ENCODE measurements around the gene NUP210L. TPM values are rescaled to one million over a fixed set of nuclear protein-coding genes. Genes with fewer than 3 reads are reported as not detected.

NUP210L gene
- total and polyA plus RNA-seq, 2 experiments from 2014 or later = 0.10 TPM; not detected in 1

DNA sequence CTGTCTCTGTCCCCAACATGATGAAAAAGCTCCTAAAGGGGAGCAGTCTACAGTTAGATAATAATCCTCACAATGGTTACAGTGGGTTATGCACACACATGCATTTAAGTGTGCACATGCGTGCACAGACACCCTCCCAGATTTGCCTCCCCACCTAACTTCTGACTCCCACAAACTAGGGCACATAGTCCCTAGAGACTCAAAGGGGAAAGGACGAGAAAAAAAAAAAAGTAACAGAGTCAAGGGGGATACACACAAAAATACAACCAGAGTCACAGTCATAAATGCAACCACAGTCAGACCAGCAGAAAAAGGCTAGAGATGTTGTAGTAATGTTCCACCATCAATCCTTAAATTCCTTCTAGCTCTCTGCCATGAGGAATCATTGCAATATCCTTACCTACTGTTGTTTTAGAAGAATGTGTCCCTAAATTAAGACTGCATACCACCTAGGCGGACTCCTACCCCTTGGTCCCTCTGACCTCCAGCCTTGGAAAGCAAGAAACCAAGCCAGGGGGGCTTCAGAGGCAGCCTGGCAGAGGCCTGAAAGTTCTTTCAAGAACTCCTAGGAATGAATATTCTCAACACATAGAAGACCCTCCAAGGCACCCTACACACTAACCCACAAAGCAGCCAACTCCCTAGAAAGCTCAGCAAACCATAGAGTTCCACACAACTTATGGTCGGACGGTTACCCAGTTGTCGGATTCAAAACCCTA lies 197.7 kb downstream of the NUP210L start:
- DNase-seq (ENCODE audit: low spot score) (no peak), ATAC-seq (no peak)
- Mint-ChIP-seq H3K36me3 (ENCODE audit: low read depth) (peaks cover 44% of the 10 kb centered on the region), H3K4me1 (peaks cover 42% of the 10 kb centered on the region), H3K27ac (peak overlapping the region; percentile 98), H3K9me3 (peaks cover 3% of the 10 kb centered on the region; the same call in 2 of the 3 replicates), H3K4me3 (peak overlapping the region; percentile 99), H3K27me3 (ENCODE audit: insufficient read depth, low read depth, poor library complexity) (peaks cover 27% of the 10 kb centered on the region)
- H3K4me1 ChIP-seq (ENCODE audit: insufficient read depth) = peaks cover 25% of the 10 kb centered on the region
- peak overlapping the region; percentile 99 for H3K4me2 ChIP-seq
- H3K9me2 ChIP-seq (ENCODE audit: insufficient read depth) = no peaks in the 10 kb centered on the region
- H3K79me2 ChIP-seq (replicated peaks; ENCODE audit: insufficient read depth) = peaks cover 64% of the 10 kb centered on the region
- H3K27ac ChIP-seq (ENCODE audit: low read depth) = peak overlapping the region; percentile 93
- no peak overlapping the region for H2AFZ ChIP-seq
- H3K27me3 ChIP-seq (ENCODE audit: insufficient read depth) = no peaks in the 10 kb centered on the region
- peaks cover 28% of the 10 kb centered on the region for H4K20me1 ChIP-seq (replicated peaks; ENCODE audit: insufficient read depth)
- H3K36me3 ChIP-seq (ENCODE audit: insufficient read depth) = peaks cover 14% of the 10 kb centered on the region
- H3K4me3 ChIP-seq = peak overlapping the region; percentile 98
- no peak for TF ChIP-seq ETS1 (IDR thresholded peaks at IDR 0.05)
- no peak for TF ChIP-seq ZNF331 (CRISPR knock-in tag; IDR thresholded peaks at IDR 0.05; ENCODE audit: low read depth)
- H3F3A ChIP-seq (replicated peaks; ENCODE audit: low read depth) = peaks cover 31% of the 10 kb centered on the region

GRCh38 chr1:153954826-153955225 lies 200.0 kb downstream of the NUP210L start:
- no peak overlapping the region for H3K27ac ChIP-seq (ENCODE audit: low read depth)
- DNase-seq (ENCODE audit: low spot score) = no peak
- ATAC-seq = no peak
- no peak overlapping the region for H2AFZ ChIP-seq
- Mint-ChIP-seq H3K36me3 (ENCODE audit: low read depth) (peaks cover 41% of the 10 kb centered on the region), H3K27me3 (ENCODE audit: insufficient read depth, low read depth, poor library complexity) (peaks cover 24% of the 10 kb centered on the region), H3K27ac (no peak overlapping the region), H3K4me3 (no peak overlapping the region), H3K4me1 (peaks cover 26% of the 10 kb centered on the region), H3K9me3 (peaks cover 3% of the 10 kb centered on the region; the same call in 2 of the 3 replicates)
- H3K9me2 ChIP-seq (ENCODE audit: insufficient read depth) = no peaks in the 10 kb centered on the region
- peaks cover 7% of the 10 kb centered on the region; the same call in 1 of the 2 replicates for H3K36me3 ChIP-seq (ENCODE audit: insufficient read depth)
- H3K79me2 ChIP-seq (replicated peaks; ENCODE audit: insufficient read depth) = peaks cover 50% of the 10 kb centered on the region
- H4K20me1 ChIP-seq (replicated peaks; ENCODE audit: insufficient read depth) = peaks cover 34% of the 10 kb centered on the region
- peaks cover 14% of the 10 kb centered on the region for H3F3A ChIP-seq (replicated peaks; ENCODE audit: low read depth)
- H3K4me3 ChIP-seq = no peak overlapping the region
- H3K27me3 ChIP-seq (ENCODE audit: insufficient read depth) = no peaks in the 10 kb centered on the region
- no peak overlapping the region for H3K4me2 ChIP-seq
- H3K4me1 ChIP-seq (ENCODE audit: insufficient read depth) = peaks cover 11% of the 10 kb centered on the region
- TF ChIP-seq, protein P1, sequence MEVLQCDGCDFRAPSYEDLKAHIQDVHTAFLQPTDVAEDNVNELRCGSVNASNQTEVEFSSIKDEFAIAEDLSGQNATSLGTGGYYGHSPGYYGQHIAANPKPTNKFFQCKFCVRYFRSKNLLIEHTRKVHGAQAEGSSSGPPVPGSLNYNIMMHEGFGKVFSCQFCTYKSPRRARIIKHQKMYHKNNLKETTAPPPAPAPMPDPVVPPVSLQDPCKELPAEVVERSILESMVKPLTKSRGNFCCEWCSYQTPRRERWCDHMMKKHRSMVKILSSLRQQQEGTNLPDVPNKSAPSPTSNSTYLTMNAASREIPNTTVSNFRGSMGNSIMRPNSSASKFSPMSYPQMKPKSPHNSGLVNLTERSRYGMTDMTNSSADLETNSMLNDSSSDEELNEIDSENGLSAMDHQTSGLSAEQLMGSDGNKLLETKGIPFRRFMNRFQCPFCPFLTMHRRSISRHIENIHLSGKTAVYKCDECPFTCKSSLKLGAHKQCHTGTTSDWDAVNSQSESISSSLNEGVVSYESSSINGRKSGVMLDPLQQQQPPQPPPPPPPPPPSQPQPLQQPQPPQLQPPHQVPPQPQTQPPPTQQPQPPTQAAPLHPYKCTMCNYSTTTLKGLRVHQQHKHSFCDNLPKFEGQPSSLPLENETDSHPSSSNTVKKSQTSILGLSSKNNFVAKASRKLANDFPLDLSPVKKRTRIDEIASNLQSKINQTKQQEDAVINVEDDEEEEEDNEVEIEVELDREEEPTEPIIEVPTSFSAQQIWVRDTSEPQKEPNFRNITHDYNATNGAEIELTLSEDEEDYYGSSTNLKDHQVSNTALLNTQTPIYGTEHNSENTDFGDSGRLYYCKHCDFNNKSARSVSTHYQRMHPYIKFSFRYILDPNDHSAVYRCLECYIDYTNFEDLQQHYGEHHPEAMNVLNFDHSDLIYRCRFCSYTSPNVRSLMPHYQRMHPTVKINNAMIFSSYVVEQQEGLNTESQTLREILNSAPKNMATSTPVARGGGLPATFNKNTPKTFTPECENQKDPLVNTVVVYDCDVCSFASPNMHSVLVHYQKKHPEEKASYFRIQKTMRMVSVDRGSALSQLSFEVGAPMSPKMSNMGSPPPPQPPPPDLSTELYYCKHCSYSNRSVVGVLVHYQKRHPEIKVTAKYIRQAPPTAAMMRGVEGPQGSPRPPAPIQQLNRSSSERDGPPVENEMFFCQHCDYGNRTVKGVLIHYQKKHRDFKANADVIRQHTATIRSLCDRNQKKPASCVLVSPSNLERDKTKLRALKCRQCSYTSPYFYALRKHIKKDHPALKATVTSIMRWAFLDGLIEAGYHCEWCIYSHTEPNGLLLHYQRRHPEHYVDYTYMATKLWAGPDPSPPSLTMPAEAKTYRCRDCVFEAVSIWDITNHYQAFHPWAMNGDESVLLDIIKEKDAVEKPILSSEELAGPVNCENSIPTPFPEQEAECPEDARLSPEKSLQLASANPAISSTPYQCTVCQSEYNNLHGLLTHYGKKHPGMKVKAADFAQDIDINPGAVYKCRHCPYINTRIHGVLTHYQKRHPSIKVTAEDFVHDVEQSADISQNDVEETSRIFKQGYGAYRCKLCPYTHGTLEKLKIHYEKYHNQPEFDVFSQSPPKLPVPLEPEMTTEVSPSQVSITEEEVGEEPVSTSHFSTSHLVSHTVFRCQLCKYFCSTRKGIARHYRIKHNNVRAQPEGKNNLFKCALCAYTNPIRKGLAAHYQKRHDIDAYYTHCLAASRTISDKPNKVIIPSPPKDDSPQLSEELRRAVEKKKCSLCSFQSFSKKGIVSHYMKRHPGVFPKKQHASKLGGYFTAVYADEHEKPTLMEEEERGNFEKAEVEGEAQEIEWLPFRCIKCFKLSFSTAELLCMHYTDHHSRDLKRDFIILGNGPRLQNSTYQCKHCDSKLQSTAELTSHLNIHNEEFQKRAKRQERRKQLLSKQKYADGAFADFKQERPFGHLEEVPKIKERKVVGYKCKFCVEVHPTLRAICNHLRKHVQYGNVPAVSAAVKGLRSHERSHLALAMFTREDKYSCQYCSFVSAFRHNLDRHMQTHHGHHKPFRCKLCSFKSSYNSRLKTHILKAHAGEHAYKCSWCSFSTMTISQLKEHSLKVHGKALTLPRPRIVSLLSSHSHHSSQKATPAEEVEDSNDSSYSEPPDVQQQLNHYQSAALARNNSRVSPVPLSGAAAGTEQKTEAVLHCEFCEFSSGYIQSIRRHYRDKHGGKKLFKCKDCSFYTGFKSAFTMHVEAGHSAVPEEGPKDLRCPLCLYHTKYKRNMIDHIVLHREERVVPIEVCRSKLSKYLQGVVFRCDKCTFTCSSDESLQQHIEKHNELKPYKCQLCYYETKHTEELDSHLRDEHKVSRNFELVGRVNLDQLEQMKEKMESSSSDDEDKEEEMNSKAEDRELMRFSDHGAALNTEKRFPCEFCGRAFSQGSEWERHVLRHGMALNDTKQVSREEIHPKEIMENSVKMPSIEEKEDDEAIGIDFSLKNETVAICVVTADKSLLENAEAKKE (CRISPR knock-in tag; IDR thresholded peaks at IDR 0.05) = no peak
- no peak for TF ChIP-seq STAT1 (IDR thresholded peaks at IDR 0.05; ENCODE audit: unreplicated experiment)
- no peak for TF ChIP-seq REST (IDR thresholded peaks at IDR 0.05; ENCODE audit: unreplicated experiment)
- TF ChIP-seq ZNF331 (CRISPR knock-in tag; IDR thresholded peaks at IDR 0.05; ENCODE audit: low read depth) = no peak
- no peak for TF ChIP-seq CREB1 (CRISPR knock-in tag; IDR thresholded peaks at IDR 0.05; ENCODE audit: low read depth)
- TF ChIP-seq JUNB (IDR thresholded peaks at IDR 0.05; ENCODE audit: unreplicated experiment) = no peak
- no peak for TF ChIP-seq NANOG (IDR thresholded peaks at IDR 0.05; ENCODE audit: borderline replicate concordance)
